Spleen (tissue), 11 donors: ENCODE results near the gene GPR176. TPM values are rescaled to one million over a fixed set of nuclear protein-coding genes. Genes with fewer than 3 reads are reported as not detected.

Source experiments
- DNase-seq: peaks from one replicate; pipeline ENCODE4 v3.0.0-alpha.2; 2020
- H3K27ac ChIP-seq, 8 donors: fragments of 200-600 bp; sonication (generic) in 7 of 8; 1 replicate in 4 of 8; 2 replicates in 4 of 8; pipeline versions ENCODE4 v1.5.0 to v1.8.0; 2016 to 2021; ENCODE audit warnings: inconsistent platforms in 4 of 8, mild to moderate bottlenecking in 4 of 8, moderate library complexity in 1 of 8
- H3K27me3 ChIP-seq, 7 donors: fragments of 200-600 bp; sonication (generic) in 6 of 7; replicated peaks in 1 of 7; 1 replicate in 4 of 7; 2 replicates in 3 of 7; pipeline versions ENCODE4 v1.5.0 to v1.8.0; 2016 to 2021; ENCODE audit warnings: inconsistent platforms in 3 of 7, mild to moderate bottlenecking in 1 of 7
- H3K36me3 ChIP-seq, 6 donors: fragments of 200-600 bp; sonication (generic) in 5 of 6; 1 replicate in 4 of 6; 2 replicates in 2 of 6; pipeline versions ENCODE4 v1.5.0 to v1.8.0; 2016 to 2021; ENCODE audit warnings: inconsistent platforms in 2 of 6
- H3K4me1 ChIP-seq, 6 donors: fragments of 200-600 bp; sonication (generic) in 5 of 6; 1 replicate in 3 of 6; 2 replicates in 3 of 6; pipeline versions ENCODE4 v1.5.0 to v1.8.0; 2016 to 2021; ENCODE audit warnings: inconsistent platforms in 3 of 6
- H3K4me3 ChIP-seq, 8 donors: fragments of 200-600 bp; sonication (generic) in 7 of 8; 1 replicate in 4 of 8; 2 replicates in 4 of 8; pipeline versions ENCODE4 v1.5.0 to v1.8.0; 2016 to 2021; ENCODE audit warnings: inconsistent platforms in 4 of 8, mild to moderate bottlenecking in 4 of 8, moderate library complexity in 2 of 8
- H3K9me3 ChIP-seq, 8 donors: fragments of 200-600 bp; sonication (generic) in 7 of 8; 1 replicate in 4 of 8; 2 replicates in 4 of 8; pipeline versions ENCODE4 v1.5.0 to v1.8.0; 2016 to 2021; ENCODE audit warnings: inconsistent platforms in 4 of 8
- POLR2A ChIP-seq, 3 donors: fragments of 450-650 bp; IDR thresholded peaks; one replicate each; pipeline ENCODE4 v1.5.1; 2017; ENCODE audit warnings: antibody characterized with exemption in 3 of 3, mild to moderate bottlenecking in 1 of 3
- POLR2AphosphoS5 ChIP-seq, 3 donors: sonication (generic); formaldehyde crosslinking; IDR thresholded peaks; one replicate each; pipeline ENCODE4 v1.5.1; 2017; ENCODE audit warnings: antibody characterized with exemption in 3 of 3
- WGBS, 5 donors: extraction: QIAGEN DNeasy Blood & Tissue Kit in 3 of 5; methylation state at CpG; one replicate each; pipeline versions ENCODE4 v1.1.5 to v1.1.7; 2013 to 2018; 5-methylcytosine and 5-hydroxymethylcytosine counted together
- intact Hi-C: fragments of 100-400 bp; cut with DNase I; formaldehyde crosslinking; loops from one replicate; pipeline ENCODE4 v1.15.0; 2023; ENCODE audit warnings: low total_unique reads
- polyA plus RNA-seq, 3 donors: library from polyadenylated mRNA; stranded (reverse); fragments of 200-250 nt; gene quantifications; one replicate each; pipeline ENCODE4 v1.2.1, GENCODE V29; 2013
- total RNA-seq, 7 donors: library from RNA; depleted of rRNA in 3 of 7; stranded (reverse); fragments of >200 nt in 3 of 7; fragmentation: NEBNext Ultra II Directional in 4 of 7; extraction: Animal tissue kit (Norgen Biotek cat#: 25700) in 4 of 7; gene quantifications; one replicate each; pipeline versions ENCODE4 v1.1.0 to v1.2.1, GENCODE V29; 2016 to 2021
- TF ChIP-seq, protein P1 (sequence below), 11 experiments: fragments of 200-600 bp in 7 of 11; fragments of 450-650 bp in 4 of 11; sonication (generic) in 4 of 11; IDR thresholded peaks in 8 of 11; conservative IDR thresholded peaks in 3 of 11; 1 replicate in 7 of 11; 2 replicates in 4 of 11; pipeline versions ENCODE4 v1.4.0 to v1.8.0; 2016 to 2021; ENCODE audit warnings: antibody characterized with exemption in 11 of 11, inconsistent platforms in 4 of 11, mild to moderate bottlenecking in 1 of 11
- donor health status: healthy with polysubstance abuse.
- donor health status: DM: no; HTN: no; CAD: no; lungs with moderate emphysema.
- donor health status: DM: no; HTN: no; CAD: no.
- donor health status: Bipolar disorder and iron deficiency.
- donor health status: healthy.
- donor health status: DM: no; HTN: no; CAD: no.
- donor health status: DM: yes; HTN: yes; CAD: no.

Gene GPR176
- total and polyA plus RNA-seq, 10 donors = 2.7 to 12.8 (median 5.1) TPM

DNA sequence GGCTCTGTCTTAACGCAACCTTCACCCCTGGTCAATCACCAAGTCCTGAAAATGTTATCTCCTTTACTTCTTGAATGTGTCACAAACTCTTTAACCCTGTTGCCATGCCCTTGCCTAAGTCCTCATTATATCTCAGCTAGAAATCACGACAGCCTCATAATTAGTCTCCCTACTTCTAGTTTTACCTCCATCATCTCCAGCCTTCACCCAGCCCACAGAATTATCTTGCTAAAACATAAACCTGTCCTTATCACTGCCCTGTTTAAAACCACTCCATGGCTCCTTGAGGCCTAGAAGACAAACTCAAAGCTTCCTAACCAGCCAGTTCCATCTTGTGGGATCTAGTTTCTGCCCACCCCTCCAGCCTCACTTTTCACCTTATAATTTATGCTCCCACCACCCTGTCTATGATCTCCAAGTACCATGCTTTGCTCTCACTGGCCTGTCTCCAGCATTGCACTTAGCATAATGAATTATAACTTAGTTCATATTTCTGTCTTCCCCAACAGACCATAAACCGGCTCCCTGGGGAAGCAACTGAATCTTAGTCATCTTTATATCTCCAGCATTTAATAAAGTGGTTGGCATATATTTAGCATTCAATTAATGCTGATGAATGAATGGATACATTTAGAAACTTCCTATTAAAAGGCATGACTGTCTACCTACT is 39.2 kb downstream of the GPR176 start:
- intact Hi-C loops = no loop called here
- Histone ChIP-seq H3K27ac (no peak overlapping the region), H3K27me3 (peaks cover 0 to 5% (median 0%) of the 10 kb centered on the region in 7 donors), H3K9me3 (no peaks in the 10 kb centered on the region), H3K4me3 (no peak overlapping the region), H3K4me1 (no peaks in the 10 kb centered on the region), H3K36me3 (no peaks in the 10 kb centered on the region)
- no peak for DNase-seq
- WGBS, 5 donors = 91 to 94% (median 92%) methylated on average over 3 of the region's 3 CpGs
- TF ChIP-seq, protein P1, sequence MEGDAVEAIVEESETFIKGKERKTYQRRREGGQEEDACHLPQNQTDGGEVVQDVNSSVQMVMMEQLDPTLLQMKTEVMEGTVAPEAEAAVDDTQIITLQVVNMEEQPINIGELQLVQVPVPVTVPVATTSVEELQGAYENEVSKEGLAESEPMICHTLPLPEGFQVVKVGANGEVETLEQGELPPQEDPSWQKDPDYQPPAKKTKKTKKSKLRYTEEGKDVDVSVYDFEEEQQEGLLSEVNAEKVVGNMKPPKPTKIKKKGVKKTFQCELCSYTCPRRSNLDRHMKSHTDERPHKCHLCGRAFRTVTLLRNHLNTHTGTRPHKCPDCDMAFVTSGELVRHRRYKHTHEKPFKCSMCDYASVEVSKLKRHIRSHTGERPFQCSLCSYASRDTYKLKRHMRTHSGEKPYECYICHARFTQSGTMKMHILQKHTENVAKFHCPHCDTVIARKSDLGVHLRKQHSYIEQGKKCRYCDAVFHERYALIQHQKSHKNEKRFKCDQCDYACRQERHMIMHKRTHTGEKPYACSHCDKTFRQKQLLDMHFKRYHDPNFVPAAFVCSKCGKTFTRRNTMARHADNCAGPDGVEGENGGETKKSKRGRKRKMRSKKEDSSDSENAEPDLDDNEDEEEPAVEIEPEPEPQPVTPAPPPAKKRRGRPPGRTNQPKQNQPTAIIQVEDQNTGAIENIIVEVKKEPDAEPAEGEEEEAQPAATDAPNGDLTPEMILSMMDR (IDR thresholded peaks at IDR 0.05 in 8 of 11, conservative IDR thresholded peaks at IDR 0.05 in 3 of 11) = no peak
- TF ChIP-seq POLR2AphosphoS5 (IDR thresholded peaks at IDR 0.05) (no peak), POLR2A (IDR thresholded peaks at IDR 0.05) (no peak)

DNA sequence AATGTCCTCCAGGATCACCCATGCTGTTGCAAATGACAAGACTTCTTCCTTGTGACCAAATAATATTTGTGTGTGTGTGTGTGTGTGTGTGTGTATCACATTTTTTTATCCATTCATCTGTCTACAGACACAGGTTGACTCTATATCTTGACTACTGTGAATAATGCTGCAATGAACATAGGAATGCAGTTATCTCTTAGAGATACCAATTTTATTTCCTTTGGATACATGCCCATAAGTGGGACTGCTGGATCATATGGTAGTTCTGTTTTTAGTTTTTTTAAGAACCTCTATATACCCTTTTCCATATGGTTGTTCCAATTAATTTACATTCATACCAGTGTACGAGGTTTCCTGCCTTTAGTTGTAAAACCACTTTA is 41.7 kb downstream of the GPR176 start:
- H3K27me3 ChIP-seq = peaks cover 0 to 5% (median 0%) of the 10 kb centered on the region in 7 donors
- H3K9me3 ChIP-seq = no peaks in the 10 kb centered on the region
- WGBS, 5 donors = 86 to 91% (median 89%) methylated on average over 1 of the region's 1 CpG
- DNase-seq = no peak
- H3K36me3 ChIP-seq = no peaks in the 10 kb centered on the region
- H3K4me3 ChIP-seq = no peak overlapping the region
- TF ChIP-seq, protein P1 (IDR thresholded peaks at IDR 0.05 in 8 of 11, conservative IDR thresholded peaks at IDR 0.05 in 3 of 11) = no peak
- TF ChIP-seq POLR2A (IDR thresholded peaks at IDR 0.05) = no peak
- TF ChIP-seq POLR2AphosphoS5 (IDR thresholded peaks at IDR 0.05) = no peak
- intact Hi-C loops = loop anchor here (10.0 kb wide), 1 partner anchor 94 kb away; the partner anchor contains the start of gene FSIP1
- H3K4me1 ChIP-seq = no peaks in the 10 kb centered on the region
- H3K27ac ChIP-seq = no peak overlapping the region

DNA sequence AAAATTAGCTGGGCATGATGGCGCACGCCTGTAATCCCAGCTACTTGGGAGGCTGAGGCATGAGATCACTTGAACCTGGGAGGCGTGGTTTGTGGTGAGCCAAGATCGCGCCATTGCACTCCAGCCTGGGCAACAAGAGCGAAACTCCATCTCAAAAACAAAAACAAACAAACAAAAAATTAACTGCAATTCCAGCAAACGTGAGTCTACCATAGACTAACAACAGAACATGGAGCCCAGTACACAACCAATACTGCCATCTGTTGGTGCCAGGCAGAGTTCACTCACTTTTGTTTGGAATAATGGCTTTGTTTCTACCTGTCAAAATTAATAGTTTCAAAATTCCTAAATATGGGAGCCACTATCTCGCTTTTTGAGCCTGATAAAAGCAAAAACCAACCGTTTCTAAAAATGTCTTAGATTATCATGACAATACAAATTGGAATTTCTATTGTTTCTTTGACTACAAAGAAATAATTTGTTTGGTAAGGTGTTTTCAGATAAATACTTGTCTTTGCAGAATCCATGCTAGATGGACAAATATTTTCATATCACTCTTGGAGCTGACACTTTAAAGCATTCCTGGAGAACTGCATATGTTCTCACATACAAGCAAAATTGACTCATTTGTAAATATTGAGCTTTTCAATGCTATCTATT is 45.0 kb downstream of the GPR176 start:
- no peak for DNase-seq
- H3K4me1 ChIP-seq = no peaks in the 10 kb centered on the region
- no peak for TF ChIP-seq POLR2A (IDR thresholded peaks at IDR 0.05)
- no peak for TF ChIP-seq POLR2AphosphoS5 (IDR thresholded peaks at IDR 0.05)
- TF ChIP-seq, protein P1 (IDR thresholded peaks at IDR 0.05 in 8 of 11, conservative IDR thresholded peaks at IDR 0.05 in 3 of 11) = peak in 7 of 11 experiments; percentile 33 to 54 (median 44)
- H3K4me3 ChIP-seq = no peak overlapping the region
- H3K36me3 ChIP-seq = no peaks in the 10 kb centered on the region
- no peaks in the 10 kb centered on the region for H3K9me3 ChIP-seq
- no peaks in the 10 kb centered on the region for H3K27me3 ChIP-seq
- 57 to 72% (median 65%) methylated on average over 9 of the region's 9 CpGs for WGBS, 5 donors
- intact Hi-C loops = loop anchor here (10.0 kb wide), 1 partner anchor 90 kb away; the partner anchor contains the start of gene FSIP1
- no peak overlapping the region for H3K27ac ChIP-seq

DNA sequence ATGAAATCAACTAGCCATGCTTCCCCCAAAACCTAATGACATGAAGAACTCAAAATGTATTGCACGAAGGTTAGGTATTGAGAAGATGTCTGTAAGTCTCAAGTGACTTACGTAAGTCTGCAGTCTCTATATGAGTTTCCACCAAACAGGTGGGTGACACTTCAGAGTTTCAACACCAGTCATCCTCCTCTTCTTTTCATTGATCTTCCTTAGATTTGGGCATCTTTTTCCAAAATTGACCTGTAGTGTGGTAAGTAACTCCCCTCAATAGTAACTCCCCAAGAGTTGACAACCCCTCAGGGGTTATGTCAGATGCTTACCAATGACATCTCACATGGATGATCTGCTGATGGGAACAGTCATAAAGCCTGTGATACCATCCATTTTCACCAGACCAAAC is 46.1 kb downstream of the GPR176 start:
- Histone ChIP-seq H3K4me3 (no peak overlapping the region), H3K36me3 (no peaks in the 10 kb centered on the region), H3K27ac (no peak overlapping the region), H3K9me3 (no peaks in the 10 kb centered on the region), H3K4me1 (peaks cover 0 to 5% (median 0%) of the 10 kb centered on the region in 6 donors), H3K27me3 (no peaks in the 10 kb centered on the region)
- 74 to 87% (median 82%) methylated on average over 2 of the region's 2 CpGs for WGBS, 5 donors
- TF ChIP-seq, protein P1 (IDR thresholded peaks at IDR 0.05 in 8 of 11, conservative IDR thresholded peaks at IDR 0.05 in 3 of 11) = no peak
- no peak for TF ChIP-seq POLR2A (IDR thresholded peaks at IDR 0.05)
- TF ChIP-seq POLR2AphosphoS5 (IDR thresholded peaks at IDR 0.05) = no peak
- DNase-seq = no peak
- intact Hi-C loops = loop anchor here (10.0 kb wide), 1 partner anchor 89 kb away; the partner anchor contains the start of gene FSIP1
